Measurements from ENCODE around the gene RPL41. TPM values are rescaled to one million over a fixed set of nuclear protein-coding genes. Genes with fewer than 3 reads are reported as not detected.

RPL41 gene
- total RNA-seq, 1 donor from 2014 or later: 3,814 TPM

DNA sequence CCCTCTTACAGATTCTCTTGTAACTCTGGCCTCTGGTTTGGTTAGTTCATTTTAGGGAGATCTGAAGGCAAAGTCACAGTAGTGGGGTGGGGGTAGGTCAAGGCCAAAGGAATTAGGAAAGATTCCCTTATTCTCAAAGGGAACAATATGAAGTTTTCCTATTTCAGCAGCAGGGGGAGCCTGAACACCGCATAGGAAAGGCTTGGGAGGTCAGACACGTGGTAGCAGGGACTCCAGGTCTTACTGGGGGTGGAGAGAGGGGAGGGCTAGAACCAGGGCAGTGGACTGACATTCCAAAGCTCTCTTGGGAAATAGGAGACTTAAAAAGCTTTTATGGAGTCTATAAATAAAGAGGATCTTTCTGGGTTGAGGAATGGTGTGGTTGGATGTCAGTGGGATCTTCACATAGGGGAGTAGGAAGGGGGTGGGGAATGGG, 2.9 kb downstream of the RPL41 start:
- peak in 1 of 2 experiments; percentile 54 for DNase-seq (ENCODE audit: low spot score in 2 of 2, unreplicated experiment in 2 of 2)
- peak overlapping the region; percentile 100 for H3K27ac Mint-ChIP-seq

DNA sequence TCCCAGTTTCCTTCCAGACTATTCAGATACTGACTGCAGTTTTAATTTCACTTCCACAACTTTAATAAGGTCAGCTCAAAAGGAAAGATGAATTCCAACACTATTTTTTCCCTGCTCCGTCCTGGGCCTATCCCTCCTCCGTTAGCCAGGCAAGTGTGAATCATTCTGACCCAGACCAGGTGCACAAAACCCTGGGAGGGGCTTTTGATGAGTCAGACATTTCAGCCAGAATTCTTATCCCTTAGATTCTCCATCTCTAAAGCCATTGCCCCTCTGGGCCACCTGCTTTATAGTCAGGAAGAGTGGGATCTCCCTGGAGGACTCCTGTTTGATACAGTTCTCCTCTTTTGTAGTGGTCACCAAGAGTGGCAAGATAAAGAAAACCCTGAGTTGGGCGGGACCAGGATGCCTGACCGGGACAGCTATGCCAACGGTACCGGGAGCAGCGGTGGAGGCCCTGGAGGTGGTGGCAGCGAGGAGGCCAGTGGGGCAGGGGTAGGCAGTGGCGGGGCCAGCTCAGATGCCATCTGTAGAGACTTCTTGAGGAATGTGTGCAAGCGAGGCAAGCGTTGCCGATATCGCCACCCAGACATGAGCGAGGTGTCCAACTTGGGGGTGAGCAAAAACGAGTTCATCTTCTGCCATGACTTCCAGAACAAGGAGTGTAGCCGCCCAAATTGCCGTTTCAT, 3.9 kb downstream of the RPL41 start:
- TF ChIP-seq, protein P1, sequence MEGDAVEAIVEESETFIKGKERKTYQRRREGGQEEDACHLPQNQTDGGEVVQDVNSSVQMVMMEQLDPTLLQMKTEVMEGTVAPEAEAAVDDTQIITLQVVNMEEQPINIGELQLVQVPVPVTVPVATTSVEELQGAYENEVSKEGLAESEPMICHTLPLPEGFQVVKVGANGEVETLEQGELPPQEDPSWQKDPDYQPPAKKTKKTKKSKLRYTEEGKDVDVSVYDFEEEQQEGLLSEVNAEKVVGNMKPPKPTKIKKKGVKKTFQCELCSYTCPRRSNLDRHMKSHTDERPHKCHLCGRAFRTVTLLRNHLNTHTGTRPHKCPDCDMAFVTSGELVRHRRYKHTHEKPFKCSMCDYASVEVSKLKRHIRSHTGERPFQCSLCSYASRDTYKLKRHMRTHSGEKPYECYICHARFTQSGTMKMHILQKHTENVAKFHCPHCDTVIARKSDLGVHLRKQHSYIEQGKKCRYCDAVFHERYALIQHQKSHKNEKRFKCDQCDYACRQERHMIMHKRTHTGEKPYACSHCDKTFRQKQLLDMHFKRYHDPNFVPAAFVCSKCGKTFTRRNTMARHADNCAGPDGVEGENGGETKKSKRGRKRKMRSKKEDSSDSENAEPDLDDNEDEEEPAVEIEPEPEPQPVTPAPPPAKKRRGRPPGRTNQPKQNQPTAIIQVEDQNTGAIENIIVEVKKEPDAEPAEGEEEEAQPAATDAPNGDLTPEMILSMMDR (IDR thresholded peaks at IDR 0.05; ENCODE audit: unreplicated experiment): no peak
- H3K4me3 Mint-ChIP-seq: no peak overlapping the region
- peak overlapping the region; percentile 100 for H3K27ac Mint-ChIP-seq
- H3K4me1 Mint-ChIP-seq: peaks cover 27% of the 10 kb centered on the region
- no peaks in the 10 kb centered on the region for H3K9me3 Mint-ChIP-seq
- no peak for DNase-seq (ENCODE audit: low spot score in 2 of 2, unreplicated experiment in 2 of 2)
- H3K36me3 Mint-ChIP-seq: peaks cover 2% of the 10 kb centered on the region
- H3K27me3 Mint-ChIP-seq (ENCODE audit: low read depth): no peaks in the 10 kb centered on the region

More for the DNA sequence above, 2.9 kb downstream of the RPL41 start:
- Mint-ChIP-seq H3K27me3 (ENCODE audit: low read depth) (no peaks in the 10 kb centered on the region), H3K9me3 (no peaks in the 10 kb centered on the region), H3K36me3 (peaks cover 2% of the 10 kb centered on the region), H3K4me3 (peak overlapping the region; percentile 99), H3K4me1 (peaks cover 28% of the 10 kb centered on the region)
- TF ChIP-seq, protein P1 (IDR thresholded peaks at IDR 0.05; ENCODE audit: unreplicated experiment): peak; percentile 67

- Mint-ChIP-seq H3K4me3 (no peak overlapping the region), H3K36me3 (peaks cover 2% of the 10 kb centered on the region), H3K9me3 (no peaks in the 10 kb centered on the region), H3K27me3 (ENCODE audit: low read depth) (no peaks in the 10 kb centered on the region), H3K4me1 (peaks cover 29% of the 10 kb centered on the region), H3K27ac (no peak overlapping the region)
- no peak for DNase-seq (ENCODE audit: low spot score in 2 of 2, unreplicated experiment in 2 of 2)
- TF ChIP-seq, protein P1 (IDR thresholded peaks at IDR 0.05; ENCODE audit: unreplicated experiment): no peak
Observed at GRCh38 chr12:56121204-56121870, 4.9 kb downstream of the RPL41 start.

- Mint-ChIP-seq H3K27ac (no peak overlapping the region), H3K9me3 (no peaks in the 10 kb centered on the region), H3K36me3 (peaks cover 2% of the 10 kb centered on the region), H3K4me1 (peaks cover 40% of the 10 kb centered on the region), H3K27me3 (ENCODE audit: low read depth) (no peaks in the 10 kb centered on the region), H3K4me3 (no peak overlapping the region)
- DNase-seq (ENCODE audit: low spot score in 2 of 2, unreplicated experiment in 2 of 2): no peak
- TF ChIP-seq, protein P1 (IDR thresholded peaks at IDR 0.05; ENCODE audit: unreplicated experiment): no peak
Observed at GRCh38 chr12:56122637-56123036, 6.2 kb downstream of the RPL41 start.

DNA sequence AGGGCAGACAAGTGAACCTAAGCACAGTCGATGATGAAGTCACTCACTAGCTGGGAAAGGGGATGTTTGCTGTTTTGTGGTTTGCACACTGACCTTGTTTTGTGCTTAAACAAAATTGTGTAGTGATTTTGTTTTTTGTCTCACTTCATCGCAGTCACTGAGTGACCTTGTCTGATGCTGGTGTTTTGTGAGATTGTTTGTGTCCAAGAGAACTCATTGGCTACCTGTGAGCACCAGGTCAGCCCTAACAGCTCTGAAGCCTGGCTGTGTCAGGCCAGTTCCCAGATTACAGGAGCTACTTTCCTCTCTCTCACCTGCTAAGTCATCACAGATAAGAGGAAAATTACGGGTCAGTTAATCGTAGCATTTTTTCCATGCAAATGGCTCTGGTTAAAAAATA, 7.7 kb downstream of the RPL41 start:
- Mint-ChIP-seq H3K4me1 (peaks cover 27% of the 10 kb centered on the region), H3K4me3 (no peak overlapping the region), H3K36me3 (no peaks in the 10 kb centered on the region), H3K9me3 (no peaks in the 10 kb centered on the region), H3K27me3 (ENCODE audit: low read depth) (no peaks in the 10 kb centered on the region), H3K27ac (peak overlapping the region; percentile 18)
- TF ChIP-seq, protein P1 (IDR thresholded peaks at IDR 0.05; ENCODE audit: unreplicated experiment): no peak
- DNase-seq (ENCODE audit: low spot score in 2 of 2, unreplicated experiment in 2 of 2): no peak

All from mesothelial cell of epicardium (in vitro differentiated cells).